Renal cortex interstitium (tissue), 11 donors: Measurements from ENCODE around the gene FOXK1. TPM values are rescaled to one million over a fixed set of nuclear protein-coding genes. Genes with fewer than 3 reads are reported as not detected.
"Not testable (repeated sequence)": the region's sequence is repeated elsewhere in the genome, so short reads cannot be mapped to it uniquely, and the experiment has no call there.

Source experiments
- DNase-seq, 11 donors: peaks; one replicate each; pipeline ENCODE4 v3.0.0-alpha.2; 2013; ENCODE audit warnings: low read depth in 9 of 11, low spot score in 4 of 11; ENCODE audit errors: extremely low read depth in 1 of 11
- polyA plus RNA-seq, 3 donors: library from polyadenylated mRNA; unstranded; fragments of 120-200 nt; gene quantifications; one replicate each; pipeline ENCODE4 v1.2.1, GENCODE V29; 2013; ENCODE audit not compliant: insufficient read length in 3 of 3

The FOXK1 gene
- polyA plus RNA-seq, 3 donors = 16.9 to 19.8 (median 19.5) TPM

- DNase-seq = no peak
Observed at GRCh38 chr7:4659551-4660286, 22.4 kb upstream of the FOXK1 start.

- DNase-seq = no peak
Observed at GRCh38 chr7:4661871-4662270, 20.2 kb upstream of the FOXK1 start.

GRCh38 chr7:4663239-4664018 is 18.7 kb upstream of the FOXK1 start:
- DNase-seq = no peak

- no peak for DNase-seq
Observed at GRCh38 chr7:4665661-4666060, 16.4 kb upstream of the FOXK1 start.

GRCh38 chr7:4667776-4668509 is 14.2 kb upstream of the FOXK1 start:
- no peak for DNase-seq

GRCh38 chr7:4668510-4668847 is 13.6 kb upstream of the FOXK1 start:
- DNase-seq = no peak

GRCh38 chr7:4670791-4671190 is 11.3 kb upstream of the FOXK1 start:
- DNase-seq = no peak

- DNase-seq = no peak
Observed at GRCh38 chr7:4675771-4676367, 6.2 kb upstream of the FOXK1 start.

- DNase-seq = not testable (repeated sequence)
Observed at GRCh38 chr7:4677518-4677917, 4.6 kb upstream of the FOXK1 start.

- DNase-seq = no peak
Observed at GRCh38 chr7:4681218-4681851, 760 bp upstream of the FOXK1 start.

- no peak for DNase-seq
Observed at GRCh38 chr7:4682621-4683042, 537 bp downstream of the FOXK1 start.

GRCh38 chr7:4683043-4683883 is 1.2 kb downstream of the FOXK1 start:
- no peak for DNase-seq

- no peak for DNase-seq
Observed at GRCh38 chr7:4683884-4684565, 1.9 kb downstream of the FOXK1 start.

GRCh38 chr7:4684846-4685245 is 2.8 kb downstream of the FOXK1 start:
- DNase-seq = no peak

- DNase-seq = not testable (repeated sequence)
Observed at GRCh38 chr7:4685676-4686075, 3.6 kb downstream of the FOXK1 start.

GRCh38 chr7:4687956-4688355 is 5.9 kb downstream of the FOXK1 start:
- DNase-seq = no peak

- DNase-seq = no peak
Observed at GRCh38 chr7:4689151-4689550, 7.1 kb downstream of the FOXK1 start.

GRCh38 chr7:4689668-4690067 is 7.6 kb downstream of the FOXK1 start:
- no peak for DNase-seq
